Liver (tissue), 9 donors: ENCODE measurements around the gene TMEM123. TPM values are rescaled to one million over a fixed set of nuclear protein-coding genes. Genes with fewer than 3 reads are reported as not detected.

Source experiments
- DNase-seq: peaks from one replicate; pipeline ENCODE4 v3.0.0-alpha.2; 2017; ENCODE audit warnings: low spot score
- H3K27ac ChIP-seq, 2 donors: one replicate each; pipeline ENCODE4 v1.7.0; 2013; ENCODE audit warnings: inconsistent platforms in 2 of 2, low read length in 2 of 2, control low read depth in 1 of 2, low read depth in 1 of 2, mild to moderate bottlenecking in 1 of 2
- H3K27me3 ChIP-seq, 4 donors: one replicate each; pipeline versions ENCODE4 v1.6.1 to v1.7.0; 2013; ENCODE audit warnings: low read length in 3 of 4, inconsistent platforms in 1 of 4, mild to moderate bottlenecking in 1 of 4, moderate library complexity in 1 of 4; ENCODE audit not compliant: control insufficient read depth in 4 of 4, insufficient read depth in 4 of 4
- H3K36me3 ChIP-seq, 4 donors: one replicate each; pipeline versions ENCODE4 v1.6.1 to v1.7.0; 2013; ENCODE audit warnings: low read length in 3 of 4, mild to moderate bottlenecking in 3 of 4, low read depth in 1 of 4, moderate library complexity in 1 of 4; ENCODE audit not compliant: control insufficient read depth in 4 of 4, insufficient read depth in 3 of 4
- H3K4me1 ChIP-seq, 4 donors: one replicate each; pipeline versions ENCODE4 v1.6.1 to v1.7.0; 2013; ENCODE audit warnings: low read length in 3 of 4, mild to moderate bottlenecking in 3 of 4, moderate library complexity in 1 of 4; ENCODE audit not compliant: control insufficient read depth in 4 of 4, insufficient read depth in 4 of 4
- H3K4me3 ChIP-seq, 3 donors: one replicate each; pipeline versions ENCODE4 v1.6.1 to v1.7.0; 2013; ENCODE audit warnings: low read length in 3 of 3, control low read depth in 1 of 3, low read depth in 1 of 3, mild to moderate bottlenecking in 1 of 3
- H3K9ac ChIP-seq, 2 donors: one replicate each; pipeline ENCODE4 v1.7.0; 2013; ENCODE audit warnings: low read length in 2 of 2, mild to moderate bottlenecking in 2 of 2, moderate library complexity in 2 of 2, control low read depth in 1 of 2, low read depth in 1 of 2
- H3K9me3 ChIP-seq, 4 donors: one replicate each; pipeline versions ENCODE4 v1.6.1 to v1.7.0; 2013; ENCODE audit warnings: low read length in 3 of 4; ENCODE audit not compliant: control insufficient read depth in 4 of 4
- EGR1 ChIP-seq, 2 donors: IDR thresholded peaks; 2 replicates each; pipeline ENCODE4 v1.6.1; 2016 to 2018; ENCODE audit warnings: antibody characterized with exemption in 2 of 2, low read depth in 2 of 2
- FOXA1 ChIP-seq: IDR thresholded peaks from 2 replicates; pipeline ENCODE4 v1.6.1; 2016; ENCODE audit warnings: antibody characterized with exemption
- FOXA2 ChIP-seq: IDR thresholded peaks from 2 replicates; pipeline ENCODE4 v1.6.1; 2016; ENCODE audit warnings: antibody characterized with exemption
- GABPA ChIP-seq, 2 donors: IDR thresholded peaks in 1 of 2; conservative IDR thresholded peaks in 1 of 2; 2 replicates each; pipeline ENCODE4 v1.6.1; 2016; ENCODE audit warnings: antibody characterized with exemption in 2 of 2, mild to moderate bottlenecking in 1 of 2, moderate library complexity in 1 of 2
- HNF4A ChIP-seq, 2 donors: conservative IDR thresholded peaks; 2 replicates each; pipeline ENCODE4 v1.6.1; 2016; ENCODE audit warnings: antibody characterized with exemption in 2 of 2, mild to moderate bottlenecking in 2 of 2
- HNF4G ChIP-seq: IDR thresholded peaks from 2 replicates; pipeline ENCODE4 v1.6.1; 2016; ENCODE audit warnings: antibody characterized with exemption
- JUND ChIP-seq, 2 donors: IDR thresholded peaks; 2 replicates each; pipeline ENCODE4 v1.6.1; 2016; ENCODE audit warnings: antibody characterized with exemption in 2 of 2
- NR2F2 ChIP-seq: IDR thresholded peaks from 2 replicates; pipeline ENCODE4 v1.6.1; 2016; ENCODE audit warnings: antibody characterized with exemption
- RAD21 ChIP-seq, 2 donors: IDR thresholded peaks; 2 replicates each; pipeline ENCODE4 v1.6.1; 2016; ENCODE audit warnings: antibody characterized with exemption in 2 of 2, mild to moderate bottlenecking in 2 of 2
- RXRA ChIP-seq, 2 donors: IDR thresholded peaks; 2 replicates each; pipeline ENCODE4 v1.6.1; 2017 to 2018; ENCODE audit warnings: antibody characterized with exemption in 2 of 2, mild to moderate bottlenecking in 1 of 2
- SP1 ChIP-seq: IDR thresholded peaks from 2 replicates; pipeline ENCODE4 v1.6.1; 2018; ENCODE audit warnings: antibody characterized with exemption, mild to moderate bottlenecking
- TAF1 ChIP-seq: conservative IDR thresholded peaks from 2 replicates; pipeline ENCODE4 v1.6.1; 2016; ENCODE audit warnings: antibody characterized with exemption, mild to moderate bottlenecking
- YY1 ChIP-seq: IDR thresholded peaks from 2 replicates; pipeline ENCODE4 v1.6.1; 2016; ENCODE audit warnings: antibody characterized with exemption, mild to moderate bottlenecking
- WGBS: extraction: QIAGEN DNeasy Blood & Tissue Kit; methylation state at CpG from one replicate; pipeline ENCODE4 v1.1.7; 2013; 5-methylcytosine and 5-hydroxymethylcytosine counted together
- polyA plus RNA-seq, 2 donors: library from polyadenylated mRNA; stranded (reverse) in 1 of 2; unstranded in 1 of 2; fragments of 200-250 nt in 1 of 2; fragments of >200 nt in 1 of 2; fragmentation: Nextera tagmentation in 1 of 2; extraction: Ambion mirVana in 1 of 2; gene quantifications; one replicate each; pipeline versions ENCODE4 v1.2.1 to v1.2.3, GENCODE V29; 2013 to 2015
- total RNA-seq, 2 donors: library from RNA; depleted of rRNA; stranded (reverse); fragments of >200 nt; gene quantifications; one replicate each; pipeline ENCODE4 v1.2.3, GENCODE V29; 2014
- TF ChIP-seq, protein P1 (sequence below): IDR thresholded peaks from 2 replicates; pipeline ENCODE4 v1.6.1; 2016; ENCODE audit warnings: antibody characterized with exemption
- TF ChIP-seq, protein P2 (sequence below): fragments of 150-350 bp; IDR thresholded peaks from 2 replicates; pipeline ENCODE4 v1.5.1; 2017; ENCODE audit warnings: improper control_type of control experiment, low read depth, low read length; ENCODE audit not compliant: missing input control
- TF ChIP-seq, protein P3 (sequence below): IDR thresholded peaks from 2 replicates; pipeline ENCODE4 v1.6.1; 2016; ENCODE audit warnings: antibody characterized with exemption
- TF ChIP-seq, protein P4 (sequence below): IDR thresholded peaks from 2 replicates; pipeline ENCODE4 v1.6.1; 2016; ENCODE audit warnings: antibody characterized with exemption
- TF ChIP-seq, protein P5 (sequence below): IDR thresholded peaks from 2 replicates; pipeline ENCODE4 v1.6.1; 2016; ENCODE audit warnings: antibody characterized with exemption, mild to moderate bottlenecking
- donor health status: healthy.
- donor health status: healthy.
- donor health status: healthy.
- donor health status: healthy.
- donor health status: healthy.

Gene TMEM123
- total and polyA plus RNA-seq, 4 donors = 101 to 140 (median 107) TPM

DNA sequence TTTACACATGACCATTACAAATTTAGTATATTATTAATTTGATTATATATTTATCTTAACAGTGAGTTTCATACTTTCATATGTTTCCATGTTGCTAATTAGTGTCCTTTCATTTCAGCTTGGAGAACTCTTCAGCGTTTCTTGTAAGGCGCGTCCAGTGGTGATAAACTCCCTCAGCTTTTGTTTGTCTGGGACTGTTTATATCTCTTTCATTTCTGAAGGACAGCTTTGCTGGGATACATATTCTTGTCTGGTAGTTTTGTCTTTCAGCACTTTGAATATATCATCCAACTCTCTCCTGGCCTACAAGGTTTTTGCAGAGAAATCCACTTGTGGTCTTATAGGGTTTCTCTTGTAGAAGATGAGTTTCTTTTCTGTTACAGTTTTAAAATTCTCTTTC lies 93.2 kb downstream of the TMEM123 start:
- DNase-seq = no peak
- 79% methylated on average over 3 of the region's 3 CpGs for WGBS
- H3K27ac ChIP-seq = no peak overlapping the region
- no peak overlapping the region for H3K4me3 ChIP-seq
- no peaks in the 10 kb centered on the region for H3K4me1 ChIP-seq
- H3K9me3 ChIP-seq = no peaks in the 10 kb centered on the region
- no peak overlapping the region for H3K9ac ChIP-seq
- H3K36me3 ChIP-seq = peaks cover 0 to 33% (median 30%) of the 10 kb centered on the region in 4 donors
- H3K27me3 ChIP-seq = no peaks in the 10 kb centered on the region
- TF ChIP-seq, protein P1, sequence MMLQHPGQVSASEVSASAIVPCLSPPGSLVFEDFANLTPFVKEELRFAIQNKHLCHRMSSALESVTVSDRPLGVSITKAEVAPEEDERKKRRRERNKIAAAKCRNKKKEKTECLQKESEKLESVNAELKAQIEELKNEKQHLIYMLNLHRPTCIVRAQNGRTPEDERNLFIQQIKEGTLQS = no peak
- TF ChIP-seq JUND (IDR thresholded peaks at IDR 0.05) (no peak), NR2F2 (no peak), HNF4A (conservative IDR thresholded peaks at IDR 0.05) (no peak), RXRA (IDR thresholded peaks at IDR 0.05) (no peak), HNF4G (no peak), RAD21 (IDR thresholded peaks at IDR 0.05) (no peak), EGR1 (IDR thresholded peaks at IDR 0.05; ENCODE audit: low read depth in 2 of 2) (no peak), FOXA1 (no peak), SP1 (no peak), YY1 (no peak), GABPA (IDR thresholded peaks at IDR 0.05 in 1 of 2, conservative IDR thresholded peaks at IDR 0.05 in 1 of 2) (no peak), FOXA2 (no peak), TAF1 (no peak)
- TF ChIP-seq, protein P2, sequence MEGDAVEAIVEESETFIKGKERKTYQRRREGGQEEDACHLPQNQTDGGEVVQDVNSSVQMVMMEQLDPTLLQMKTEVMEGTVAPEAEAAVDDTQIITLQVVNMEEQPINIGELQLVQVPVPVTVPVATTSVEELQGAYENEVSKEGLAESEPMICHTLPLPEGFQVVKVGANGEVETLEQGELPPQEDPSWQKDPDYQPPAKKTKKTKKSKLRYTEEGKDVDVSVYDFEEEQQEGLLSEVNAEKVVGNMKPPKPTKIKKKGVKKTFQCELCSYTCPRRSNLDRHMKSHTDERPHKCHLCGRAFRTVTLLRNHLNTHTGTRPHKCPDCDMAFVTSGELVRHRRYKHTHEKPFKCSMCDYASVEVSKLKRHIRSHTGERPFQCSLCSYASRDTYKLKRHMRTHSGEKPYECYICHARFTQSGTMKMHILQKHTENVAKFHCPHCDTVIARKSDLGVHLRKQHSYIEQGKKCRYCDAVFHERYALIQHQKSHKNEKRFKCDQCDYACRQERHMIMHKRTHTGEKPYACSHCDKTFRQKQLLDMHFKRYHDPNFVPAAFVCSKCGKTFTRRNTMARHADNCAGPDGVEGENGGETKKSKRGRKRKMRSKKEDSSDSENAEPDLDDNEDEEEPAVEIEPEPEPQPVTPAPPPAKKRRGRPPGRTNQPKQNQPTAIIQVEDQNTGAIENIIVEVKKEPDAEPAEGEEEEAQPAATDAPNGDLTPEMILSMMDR = no peak
- TF ChIP-seq, protein P3, sequence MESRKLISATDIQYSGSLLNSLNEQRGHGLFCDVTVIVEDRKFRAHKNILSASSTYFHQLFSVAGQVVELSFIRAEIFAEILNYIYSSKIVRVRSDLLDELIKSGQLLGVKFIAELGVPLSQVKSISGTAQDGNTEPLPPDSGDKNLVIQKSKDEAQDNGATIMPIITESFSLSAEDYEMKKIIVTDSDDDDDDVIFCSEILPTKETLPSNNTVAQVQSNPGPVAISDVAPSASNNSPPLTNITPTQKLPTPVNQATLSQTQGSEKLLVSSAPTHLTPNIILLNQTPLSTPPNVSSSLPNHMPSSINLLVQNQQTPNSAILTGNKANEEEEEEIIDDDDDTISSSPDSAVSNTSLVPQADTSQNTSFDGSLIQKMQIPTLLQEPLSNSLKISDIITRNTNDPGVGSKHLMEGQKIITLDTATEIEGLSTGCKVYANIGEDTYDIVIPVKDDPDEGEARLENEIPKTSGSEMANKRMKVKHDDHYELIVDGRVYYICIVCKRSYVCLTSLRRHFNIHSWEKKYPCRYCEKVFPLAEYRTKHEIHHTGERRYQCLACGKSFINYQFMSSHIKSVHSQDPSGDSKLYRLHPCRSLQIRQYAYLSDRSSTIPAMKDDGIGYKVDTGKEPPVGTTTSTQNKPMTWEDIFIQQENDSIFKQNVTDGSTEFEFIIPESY = no peak
- TF ChIP-seq, protein P4, sequence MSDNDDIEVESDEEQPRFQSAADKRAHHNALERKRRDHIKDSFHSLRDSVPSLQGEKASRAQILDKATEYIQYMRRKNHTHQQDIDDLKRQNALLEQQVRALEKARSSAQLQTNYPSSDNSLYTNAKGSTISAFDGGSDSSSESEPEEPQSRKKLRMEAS = no peak
- TF ChIP-seq, protein P5, sequence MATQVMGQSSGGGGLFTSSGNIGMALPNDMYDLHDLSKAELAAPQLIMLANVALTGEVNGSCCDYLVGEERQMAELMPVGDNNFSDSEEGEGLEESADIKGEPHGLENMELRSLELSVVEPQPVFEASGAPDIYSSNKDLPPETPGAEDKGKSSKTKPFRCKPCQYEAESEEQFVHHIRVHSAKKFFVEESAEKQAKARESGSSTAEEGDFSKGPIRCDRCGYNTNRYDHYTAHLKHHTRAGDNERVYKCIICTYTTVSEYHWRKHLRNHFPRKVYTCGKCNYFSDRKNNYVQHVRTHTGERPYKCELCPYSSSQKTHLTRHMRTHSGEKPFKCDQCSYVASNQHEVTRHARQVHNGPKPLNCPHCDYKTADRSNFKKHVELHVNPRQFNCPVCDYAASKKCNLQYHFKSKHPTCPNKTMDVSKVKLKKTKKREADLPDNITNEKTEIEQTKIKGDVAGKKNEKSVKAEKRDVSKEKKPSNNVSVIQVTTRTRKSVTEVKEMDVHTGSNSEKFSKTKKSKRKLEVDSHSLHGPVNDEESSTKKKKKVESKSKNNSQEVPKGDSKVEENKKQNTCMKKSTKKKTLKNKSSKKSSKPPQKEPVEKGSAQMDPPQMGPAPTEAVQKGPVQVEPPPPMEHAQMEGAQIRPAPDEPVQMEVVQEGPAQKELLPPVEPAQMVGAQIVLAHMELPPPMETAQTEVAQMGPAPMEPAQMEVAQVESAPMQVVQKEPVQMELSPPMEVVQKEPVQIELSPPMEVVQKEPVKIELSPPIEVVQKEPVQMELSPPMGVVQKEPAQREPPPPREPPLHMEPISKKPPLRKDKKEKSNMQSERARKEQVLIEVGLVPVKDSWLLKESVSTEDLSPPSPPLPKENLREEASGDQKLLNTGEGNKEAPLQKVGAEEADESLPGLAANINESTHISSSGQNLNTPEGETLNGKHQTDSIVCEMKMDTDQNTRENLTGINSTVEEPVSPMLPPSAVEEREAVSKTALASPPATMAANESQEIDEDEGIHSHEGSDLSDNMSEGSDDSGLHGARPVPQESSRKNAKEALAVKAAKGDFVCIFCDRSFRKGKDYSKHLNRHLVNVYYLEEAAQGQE = no peak
